ENCODE data around the gene STXBP2.

The STXBP2 gene

DNA sequence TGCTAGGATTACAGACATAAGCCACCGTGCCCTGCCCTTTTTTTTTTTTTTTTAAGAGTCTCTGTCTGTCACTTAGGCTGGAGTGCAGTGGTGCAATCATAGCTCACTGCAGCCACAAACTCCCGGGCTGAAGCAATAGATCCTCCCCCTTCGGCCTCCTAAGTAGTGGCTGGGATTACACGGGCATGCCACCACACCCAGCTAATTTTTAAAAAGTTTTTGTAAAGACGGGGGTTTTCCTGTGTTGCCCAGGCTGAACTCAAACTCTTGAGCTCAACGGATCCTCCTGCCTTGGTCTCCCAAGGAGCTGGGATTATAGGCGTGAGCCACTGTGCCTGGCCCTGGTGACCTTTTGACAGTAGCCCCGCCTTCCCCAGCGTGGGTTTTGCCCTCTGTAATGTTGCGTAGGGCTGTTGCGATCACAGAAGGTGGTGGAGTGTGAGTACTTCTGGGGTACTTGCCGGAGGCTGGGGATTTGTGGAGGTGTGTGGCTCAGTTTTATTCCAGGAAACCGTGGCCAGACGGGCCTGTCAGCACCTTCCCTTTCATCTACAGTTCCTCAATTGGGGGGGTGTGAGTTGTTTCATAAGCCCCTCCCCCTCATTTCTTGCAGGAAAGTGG, 20.3 kb downstream of the STXBP2 start:
- DNase-seq = no peak

DNA sequence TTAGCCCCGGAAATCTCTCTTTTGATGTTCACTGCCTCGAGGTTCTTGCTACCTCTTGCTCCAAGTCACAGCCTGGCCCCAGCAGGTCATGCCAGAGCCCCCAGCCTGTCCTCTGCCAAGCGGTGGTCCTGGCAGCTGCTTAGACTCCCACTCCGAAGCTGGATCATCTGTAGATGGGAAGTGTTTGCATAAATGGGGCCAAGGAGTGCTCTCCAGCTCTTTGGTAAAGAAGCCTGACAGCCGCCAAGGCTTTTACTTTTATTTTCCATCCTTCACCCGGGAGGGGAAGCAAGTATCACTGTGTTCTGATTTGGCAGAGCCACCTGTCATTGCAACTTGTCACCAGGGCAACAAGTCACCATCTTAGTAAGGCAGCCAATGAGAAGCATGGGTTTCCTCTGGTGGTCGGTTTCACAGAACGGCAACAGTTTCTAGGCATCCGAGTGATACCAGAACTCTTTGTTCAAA, 21.3 kb downstream of the STXBP2 start:
- DNase-seq = peak in 1 of 2 donors; percentile 46

DNA sequence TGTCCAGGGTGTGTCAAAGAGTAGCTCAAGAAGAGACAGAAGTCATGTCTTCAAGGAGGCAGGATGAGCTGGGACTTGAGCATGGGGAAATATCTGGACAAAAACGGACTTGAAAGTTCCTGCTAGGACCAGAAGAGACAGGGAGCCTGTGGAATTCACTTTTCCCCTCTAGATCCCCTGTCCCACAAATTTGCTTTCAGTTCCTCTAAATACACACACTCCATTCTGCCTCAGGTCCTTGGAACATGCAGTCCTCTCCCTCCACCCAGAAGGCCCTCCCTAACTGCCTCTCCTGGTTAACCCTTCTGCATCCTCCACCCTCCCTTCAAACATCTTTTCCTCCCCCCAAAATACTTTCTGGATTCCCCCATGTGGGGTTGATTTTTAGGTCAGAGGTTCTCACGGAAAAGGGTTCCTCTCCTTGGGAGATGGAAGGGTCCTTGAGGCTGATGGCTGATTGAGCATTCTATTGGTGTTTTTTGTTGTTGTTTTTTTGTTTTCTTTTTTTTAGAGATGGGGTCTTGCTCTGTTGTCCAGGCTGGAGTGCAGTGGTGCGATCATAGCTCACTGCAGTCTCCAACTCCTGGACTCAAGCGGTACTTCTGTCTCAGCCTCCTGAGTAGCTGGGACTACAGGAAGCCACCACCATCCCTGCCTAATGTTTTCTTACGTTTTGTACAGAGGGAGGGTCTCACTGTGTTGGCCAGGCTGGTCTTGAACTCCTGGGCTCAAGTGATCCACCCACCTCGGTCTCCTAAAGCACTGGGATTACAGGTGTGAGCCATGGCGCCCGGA, 25.0 kb downstream of the STXBP2 start:
- DNase-seq = no peak

DNA sequence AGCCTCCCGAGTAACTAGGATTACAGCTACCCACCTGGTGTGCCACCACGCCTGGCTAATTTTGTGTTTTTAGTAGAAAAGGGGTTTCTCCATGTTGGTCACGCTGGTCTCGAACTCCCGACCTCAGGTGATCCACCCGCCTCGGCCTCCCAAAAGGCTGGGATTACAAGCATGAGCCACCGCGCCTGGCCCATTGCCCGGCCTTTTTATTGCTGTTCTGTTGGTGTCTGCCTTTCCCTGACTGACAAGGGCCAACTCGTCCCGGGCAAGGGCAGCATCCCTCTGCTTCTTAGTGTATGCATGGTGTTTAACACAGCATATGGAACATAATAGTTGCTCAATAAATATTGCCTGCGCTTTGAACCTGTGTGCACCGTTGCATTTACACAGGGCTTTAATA, 25.7 kb downstream of the STXBP2 start:
- DNase-seq = no peak

DNA sequence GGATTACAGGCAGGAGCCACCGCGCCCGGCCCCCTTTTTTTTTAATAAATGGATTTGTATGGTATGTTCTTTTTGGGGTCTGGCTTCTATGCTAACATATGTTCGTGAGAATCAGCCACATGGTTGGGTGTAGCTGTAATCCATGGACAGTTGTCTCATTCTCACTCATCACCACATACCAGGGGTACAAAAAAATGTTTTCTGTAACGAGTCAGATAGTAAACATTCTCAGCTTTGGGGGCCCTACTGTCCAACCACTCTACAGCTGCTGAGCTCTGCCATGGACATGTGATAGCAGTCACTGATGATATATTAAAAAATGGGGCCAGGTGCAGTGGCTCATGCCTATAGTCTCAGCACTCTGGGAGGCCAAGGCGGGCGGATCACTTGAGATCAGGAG, 26.8 kb downstream of the STXBP2 start:
- DNase-seq = no peak

DNA sequence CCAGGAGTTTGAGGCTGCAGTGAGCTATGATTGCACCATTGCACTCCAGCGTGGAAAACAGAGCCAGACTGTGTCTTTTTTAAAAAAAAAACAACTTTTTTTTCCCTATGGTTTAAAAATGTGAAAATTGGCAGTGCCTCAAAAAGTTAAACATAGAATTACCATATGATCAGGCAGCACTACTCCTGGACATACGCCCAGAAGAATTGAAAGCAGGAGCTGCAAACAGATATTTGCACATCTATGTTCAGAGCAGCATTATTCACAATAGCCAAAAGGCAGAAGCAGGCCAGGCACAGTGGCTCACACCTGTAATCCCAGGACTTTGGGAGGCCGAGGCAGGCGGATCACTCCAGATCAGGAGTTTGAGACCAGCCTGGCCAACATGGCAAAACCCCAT, 28.2 kb downstream of the STXBP2 start:
- peak in 1 of 2 donors; percentile 19 for DNase-seq

DNA sequence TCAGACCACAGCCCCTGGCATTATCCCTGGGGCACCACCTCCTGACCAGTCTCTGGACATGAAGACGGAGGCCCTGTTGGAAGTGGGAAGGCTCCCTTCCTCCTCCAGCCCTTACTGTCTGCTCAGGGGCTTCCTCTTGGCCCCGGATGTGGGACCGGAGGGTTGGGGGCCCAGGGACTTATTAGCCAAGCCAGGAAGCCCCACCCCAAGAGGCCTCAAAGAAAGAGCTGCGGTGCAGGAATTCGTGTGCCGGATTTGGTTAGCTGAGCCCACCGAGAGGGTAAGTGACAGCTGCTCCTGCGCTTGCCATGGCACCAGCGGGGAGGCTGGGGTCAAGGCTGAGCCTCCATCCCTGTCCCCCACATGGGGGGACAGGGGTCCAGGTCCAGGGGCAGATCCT, 31.9 kb downstream of the STXBP2 start, which contains the start of gene RETN:
TSS of gene RETN (plus strand) at position 208 of the 400 bp plus-strand sequence. CDS start 278 bp downstream, outside the sequence.
- no peak for DNase-seq

DNA sequence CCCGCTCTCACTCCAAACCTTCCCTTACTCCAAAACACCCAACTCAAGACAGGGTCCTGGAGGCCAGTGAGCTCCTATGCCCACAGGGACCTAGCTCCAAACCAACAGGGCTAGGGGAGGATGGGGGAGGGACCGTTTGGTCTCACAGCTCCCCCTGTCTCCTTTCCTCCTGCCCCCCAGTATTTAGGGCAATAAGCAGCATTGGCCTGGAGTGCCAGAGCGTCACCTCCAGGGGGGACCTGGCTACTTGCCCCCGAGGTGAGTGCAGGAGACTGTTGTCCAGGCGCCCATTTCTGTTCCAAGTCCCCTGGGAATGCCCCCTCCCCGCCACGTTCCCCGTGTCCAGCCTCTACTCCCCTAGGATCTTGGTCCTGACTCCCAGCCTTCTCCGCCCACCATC, 32.7 kb downstream of the STXBP2 start:
- no peak for DNase-seq

DNA sequence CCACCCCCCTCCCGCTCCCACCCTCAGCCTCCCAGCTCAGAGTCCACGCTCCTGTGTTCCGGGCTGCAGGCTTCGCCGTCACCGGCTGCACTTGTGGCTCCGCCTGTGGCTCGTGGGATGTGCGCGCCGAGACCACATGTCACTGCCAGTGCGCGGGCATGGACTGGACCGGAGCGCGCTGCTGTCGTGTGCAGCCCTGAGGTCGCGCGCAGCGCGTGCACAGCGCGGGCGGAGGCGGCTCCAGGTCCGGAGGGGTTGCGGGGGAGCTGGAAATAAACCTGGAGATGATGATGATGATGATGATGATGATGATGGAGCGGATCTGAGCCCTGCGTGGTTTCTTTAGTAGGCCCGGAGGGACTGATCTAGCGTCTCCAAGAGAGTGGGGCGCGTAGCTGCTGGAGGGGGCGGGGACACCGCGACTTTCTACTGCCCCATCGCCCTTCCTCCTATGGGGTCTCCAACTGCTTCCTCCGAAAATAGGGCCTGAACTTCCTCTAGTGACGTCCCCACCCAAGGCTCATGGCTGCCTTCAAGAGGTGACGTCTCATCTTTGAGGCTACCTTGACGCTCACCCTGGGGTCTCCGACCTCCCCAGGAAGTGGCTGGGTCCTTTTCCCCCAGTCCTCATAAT, 33.4 kb downstream of the STXBP2 start:
- DNase-seq = no peak

DNA sequence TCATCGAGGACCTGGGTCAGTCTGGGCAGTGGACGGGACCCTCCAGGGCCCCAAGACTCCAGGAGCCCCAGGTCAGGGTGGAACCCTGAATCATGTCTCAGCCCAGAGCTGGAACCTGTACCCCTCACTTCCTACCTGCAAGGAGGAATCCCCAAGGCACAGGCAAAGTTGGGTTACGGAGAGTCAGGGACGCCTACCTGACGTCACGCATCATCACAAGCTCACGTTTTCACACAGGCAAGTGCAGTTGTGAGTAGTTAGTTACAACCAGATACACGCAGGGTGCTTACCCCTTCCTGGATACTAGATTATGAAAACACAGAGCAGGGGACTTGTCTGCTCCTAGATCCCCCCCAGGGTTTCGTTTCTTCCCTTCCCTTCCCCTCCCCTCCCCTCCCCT, 33.9 kb downstream of the STXBP2 start:
- DNase-seq = no peak

DNA sequence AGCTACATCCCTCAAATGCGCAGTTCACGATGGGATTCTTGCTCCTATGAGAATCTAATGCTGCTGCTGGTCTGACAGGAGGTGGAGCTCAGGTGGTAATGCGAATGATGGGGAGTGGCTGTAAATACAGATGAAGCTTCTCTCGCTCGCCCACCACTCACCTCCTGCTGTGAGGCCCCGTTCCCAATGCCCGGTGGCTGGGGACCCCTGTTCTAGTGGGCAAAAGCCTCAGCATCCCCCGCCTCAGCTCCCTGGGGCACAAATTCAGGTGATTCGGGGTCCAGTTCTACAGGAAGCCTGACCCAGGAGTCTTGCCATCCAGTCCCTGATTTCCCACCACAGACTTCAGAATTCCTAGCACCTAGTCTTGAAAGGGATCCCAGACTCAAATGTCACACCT, 35.6 kb downstream of the STXBP2 start:
- no peak for DNase-seq

DNA sequence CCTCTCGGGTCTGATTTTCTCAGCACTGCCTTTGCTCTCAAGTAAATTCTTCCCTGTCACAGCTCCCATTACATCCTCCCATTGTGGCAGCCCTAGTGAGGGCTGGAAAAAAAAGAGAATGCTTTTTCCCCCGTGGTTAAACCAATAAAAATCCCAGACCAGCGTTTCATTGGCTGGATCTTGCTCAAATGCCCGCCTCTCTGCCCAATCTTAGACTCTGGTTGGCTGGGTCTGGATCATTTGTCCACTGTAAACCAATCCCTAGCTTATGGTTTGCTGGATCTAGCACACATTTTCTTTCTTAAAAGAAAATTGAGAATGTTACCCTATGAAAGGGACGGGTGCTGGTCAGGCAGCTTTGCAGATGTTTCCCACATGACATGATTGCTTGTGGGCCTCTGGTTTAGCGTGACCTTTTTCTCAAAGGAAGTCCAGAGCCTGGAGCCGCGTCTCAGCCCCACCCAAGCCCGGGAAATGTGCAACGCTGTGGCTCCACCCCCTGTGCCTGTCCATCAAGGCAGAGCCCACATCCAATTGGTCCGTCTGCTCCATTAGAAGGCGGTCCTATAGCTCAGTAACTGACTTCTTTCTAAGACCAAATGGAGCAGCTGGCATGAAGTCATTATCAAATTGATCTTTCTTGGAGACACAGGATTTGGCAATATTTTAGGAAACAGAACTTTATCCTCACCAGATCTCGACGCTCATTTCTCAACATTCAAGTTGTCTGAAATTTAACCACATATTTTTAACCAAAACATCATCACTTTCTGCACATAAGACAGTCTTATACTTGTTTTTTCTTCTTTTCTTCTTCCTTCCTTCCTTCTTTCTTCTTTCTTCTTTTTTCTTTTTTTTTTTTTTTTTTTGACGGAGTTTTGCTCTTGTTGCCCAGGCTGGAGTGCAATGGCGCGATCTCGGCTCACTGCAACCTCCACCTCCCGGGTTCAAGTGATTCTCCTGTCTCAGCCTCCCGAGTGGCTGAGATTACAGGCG, 37.4 kb downstream of the STXBP2 start:
- no peak for DNase-seq

DNA sequence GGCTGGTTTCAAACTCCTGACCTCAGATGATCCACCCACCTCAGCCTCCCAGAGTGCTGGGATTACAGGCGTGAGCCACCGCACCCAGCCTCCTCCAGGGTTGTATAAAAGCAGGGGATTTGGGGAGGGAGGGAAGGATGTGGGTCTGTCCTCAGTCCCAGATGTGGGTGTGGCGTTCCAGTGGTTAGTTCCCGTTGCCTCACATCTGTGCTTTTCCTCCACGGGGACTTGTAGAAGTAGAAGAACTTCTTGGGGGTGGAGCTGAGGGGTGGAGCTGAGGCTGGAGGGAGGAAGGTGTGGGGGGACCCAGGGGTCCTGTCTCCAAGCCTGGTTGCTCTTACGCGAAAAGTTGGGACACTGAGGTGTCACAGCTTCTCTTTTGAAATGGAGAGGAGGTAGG, 39.5 kb downstream of the STXBP2 start:
- DNase-seq = no peak

DNA sequence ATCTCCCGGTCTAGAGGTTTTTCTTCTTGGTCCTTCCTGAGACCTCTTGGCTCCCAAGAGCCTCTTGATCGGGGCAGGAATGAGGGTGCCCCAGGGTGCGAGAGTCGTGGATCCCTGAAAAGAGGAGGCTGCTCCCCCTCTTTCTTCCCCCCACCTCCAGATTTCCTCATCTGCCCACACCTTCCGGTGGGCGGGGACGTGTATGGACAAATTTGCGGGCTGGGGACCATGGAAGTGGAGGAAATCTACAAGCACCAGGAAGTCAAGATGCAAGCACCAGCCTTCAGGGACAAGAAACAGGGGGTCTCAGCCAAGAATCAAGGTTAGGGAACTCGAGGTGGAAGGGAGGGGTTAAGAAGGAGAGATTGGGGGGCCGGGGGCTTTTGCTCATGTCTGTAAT, 39.9 kb downstream of the STXBP2 start, which contains the start of gene MCEMP1:
TSS of gene MCEMP1 (plus strand) at position 237 of the 400 bp plus-strand sequence. CDS start at position 268, 31 bp downstream.
- DNase-seq = no peak

DNA sequence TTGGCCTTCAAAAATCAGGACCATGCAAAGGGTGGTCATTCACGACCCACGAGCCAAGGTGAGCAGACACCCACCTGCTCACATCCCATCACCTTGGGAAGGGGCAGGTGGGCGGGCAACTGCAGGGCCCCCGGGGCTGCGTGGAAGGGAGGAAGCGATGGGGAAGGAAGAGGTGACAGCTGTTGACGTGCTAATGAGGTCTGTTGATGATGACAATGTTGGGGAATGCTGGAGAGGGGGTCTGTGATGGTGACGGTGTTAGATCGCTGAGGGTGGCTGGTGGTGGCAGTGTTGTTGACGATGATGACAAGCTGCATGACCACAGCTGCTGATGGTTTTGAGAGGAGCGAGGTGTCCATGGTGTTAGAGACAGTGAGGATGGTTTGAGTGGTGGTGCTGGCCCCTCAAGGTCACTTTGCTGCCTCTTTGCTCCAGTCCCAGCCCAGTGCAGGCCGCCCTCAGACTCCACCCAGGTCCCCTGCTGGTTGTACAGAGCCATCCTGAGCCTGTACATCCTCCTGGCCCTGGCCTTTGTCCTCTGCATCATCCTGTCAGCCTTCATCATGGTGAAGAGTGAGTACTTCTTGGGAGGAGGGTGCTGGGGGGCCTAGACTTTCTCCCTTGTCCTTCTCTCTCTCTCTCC, 40.9 kb downstream of the STXBP2 start:
- DNase-seq = no peak

DNA sequence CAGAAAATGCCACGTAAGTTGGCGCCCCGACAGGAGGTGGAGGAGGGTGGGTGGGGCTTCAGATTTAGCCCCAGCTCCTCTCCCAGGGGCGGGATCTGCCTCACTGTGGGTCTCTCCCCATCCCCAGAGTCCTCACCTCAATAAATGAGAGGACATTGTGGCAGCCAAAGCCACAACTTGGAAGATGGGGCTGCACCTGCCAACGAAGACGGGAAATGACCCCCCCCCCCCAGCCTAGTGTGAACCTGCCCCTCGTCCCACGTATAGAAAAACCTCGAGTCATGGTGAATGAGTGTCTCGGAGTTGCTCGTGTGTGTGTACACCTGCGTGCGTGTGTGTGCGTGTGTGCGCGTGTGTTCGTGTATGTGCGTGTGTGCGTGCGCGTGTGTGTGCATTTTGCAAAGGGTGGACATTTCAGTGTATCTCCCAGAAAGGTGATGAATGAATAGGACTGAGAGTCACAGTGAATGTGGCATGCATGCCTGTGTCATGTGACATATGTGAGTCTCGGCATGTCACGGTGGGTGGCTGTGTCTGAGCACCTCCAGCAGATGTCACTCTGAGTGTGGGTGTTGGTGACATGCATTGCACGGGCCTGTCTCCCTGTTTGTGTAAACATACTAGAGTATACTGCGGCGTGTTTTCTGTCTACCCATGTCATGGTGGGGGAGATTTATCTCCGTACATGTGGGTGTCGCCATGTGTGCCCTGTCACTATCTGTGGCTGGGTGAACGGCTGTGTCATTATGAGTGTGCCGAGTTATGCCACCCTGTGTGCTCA, 42.3 kb downstream of the STXBP2 start:
- DNase-seq = no peak

DNA sequence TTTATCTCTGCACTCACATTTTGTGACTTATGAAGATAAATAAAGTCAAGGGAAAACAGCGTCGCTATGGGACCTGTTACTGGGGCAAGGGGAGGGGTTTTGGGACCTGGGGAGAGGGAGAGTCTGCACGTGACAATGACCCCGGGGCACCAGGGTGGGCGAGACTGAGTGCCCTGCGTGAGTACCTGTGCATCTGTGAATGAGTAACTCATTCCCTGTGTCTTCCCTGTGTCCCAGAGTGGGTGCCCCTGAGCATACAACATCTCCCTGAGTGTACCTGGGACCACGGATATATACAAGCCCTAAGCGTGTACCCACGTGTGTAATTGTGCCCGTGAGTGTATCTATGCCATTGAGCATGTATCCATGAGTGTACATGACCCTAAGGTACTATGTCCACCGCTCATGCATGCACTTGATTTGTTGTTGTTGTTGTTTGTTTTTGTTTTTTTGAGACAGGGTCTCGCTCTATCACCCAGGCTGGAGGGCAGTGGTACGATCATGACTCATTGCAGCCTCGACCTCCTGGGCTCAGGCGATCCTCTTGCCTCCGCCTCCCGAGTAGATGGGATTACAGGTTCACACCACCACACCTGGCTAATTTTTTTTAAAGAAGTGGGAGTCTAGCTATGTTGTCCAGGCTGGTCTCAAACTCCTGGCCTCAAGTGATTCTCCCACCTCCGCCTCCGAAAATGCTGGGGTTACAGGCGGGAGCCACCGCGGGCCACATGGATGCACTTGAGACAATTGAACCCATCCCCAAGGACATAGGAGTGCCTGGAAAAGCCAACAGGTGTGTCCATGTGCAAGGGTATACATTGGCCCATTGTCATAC, 43.1 kb downstream of the STXBP2 start:
- no peak for DNase-seq

DNA sequence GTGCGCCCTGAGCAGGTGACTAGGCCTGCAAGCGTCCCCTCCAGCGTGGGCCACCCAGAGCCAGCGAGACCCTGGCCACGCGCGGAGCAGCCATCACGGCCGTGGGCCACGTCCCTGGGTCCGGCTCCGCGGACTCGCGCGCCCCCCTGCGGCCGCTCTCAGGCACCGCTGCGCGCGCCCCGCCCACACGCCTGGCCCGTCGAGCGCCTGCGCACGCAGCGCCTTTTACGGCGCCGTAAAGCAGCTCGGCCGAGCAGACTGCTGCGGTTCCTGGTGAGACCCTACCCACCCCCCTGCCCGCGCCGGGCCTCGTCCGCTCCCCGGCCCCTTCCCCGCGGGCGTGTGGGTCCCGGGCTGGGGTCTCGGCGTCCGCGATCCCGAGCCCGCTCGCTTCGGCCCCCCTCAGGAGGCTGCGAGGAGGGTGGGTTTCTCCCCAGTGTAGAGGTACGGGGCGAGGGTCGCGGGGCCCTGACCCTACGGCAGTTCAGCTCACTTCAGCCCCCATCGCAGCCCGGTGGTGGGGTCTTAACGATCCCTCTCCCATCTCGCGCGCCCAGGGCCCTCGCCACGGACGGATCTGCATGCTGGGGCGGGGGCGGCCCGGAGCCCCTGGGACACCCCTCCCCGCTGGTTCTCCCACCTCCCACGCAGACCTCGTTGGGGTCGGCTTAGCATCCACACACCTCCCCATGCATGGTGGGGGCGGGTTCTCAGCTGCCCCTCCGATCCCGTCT, 43.9 kb downstream of the STXBP2 start, which contains the start of gene TRAPPC5:
TSS of gene TRAPPC5 (plus strand) at position 228 of the 734 bp plus-strand sequence. CDS start 1,421 bp downstream, outside the sequence.
- DNase-seq = peak; percentile 62 to 77
